K562 (cell line): Measurements from ENCODE around the gene PSORS1C2.

ENCODE experiments used
- ATF1 ChIP-seq, 2 experiments: fragments of 450-650 bp in 1 of 2; IDR thresholded peaks; 2 replicates each; pipeline ENCODE4 v1.6.1; 2016; ENCODE audit warnings: missing compliant biosample characterization in 1 of 2, missing genetic modification characterization in 1 of 2
- CTCF ChIP-seq, 3 experiments: IDR thresholded peaks in 2 of 3; conservative IDR thresholded peaks in 1 of 3; 2 replicates each; pipeline ENCODE4 v1.5.1; 2011 to 2012; ENCODE audit warnings: low read length in 3 of 3, mild to moderate bottlenecking in 3 of 3, control low read depth in 2 of 3, improper control_type of control experiment in 1 of 3, inconsistent platforms in 1 of 3, low read depth in 1 of 3, mixed read lengths in 1 of 3, moderate library complexity in 1 of 3; ENCODE audit not compliant: insufficient read depth in 2 of 3
- ELK1 ChIP-seq: sonication (generic); formaldehyde crosslinking; IDR thresholded peaks from 2 replicates; pipeline ENCODE4 v1.8.1; 2022; ENCODE audit warnings: missing genetic modification reagents
- NFYB ChIP-seq: IDR thresholded peaks from 2 replicates; pipeline ENCODE4 v1.6.1; 2011; ENCODE audit warnings: mild to moderate bottlenecking, moderate library complexity; ENCODE audit not compliant: insufficient read length; ENCODE audit errors: extremely low read depth
- RERE ChIP-seq: sonication (generic); formaldehyde crosslinking; IDR thresholded peaks from 2 replicates; pipeline ENCODE4 v1.8.0; 2023; ENCODE audit warnings: missing genetic modification reagents, mild to moderate bottlenecking, borderline replicate concordance
- SMC3 ChIP-seq: conservative IDR thresholded peaks from 2 replicates; pipeline ENCODE4 v1.6.1; 2011; ENCODE audit warnings: low read depth, low read length, improper control_type of control experiment; ENCODE audit not compliant: insufficient read depth
- U2AF2 ChIP-seq: fragments of 200-400 bp; formaldehyde crosslinking; optimal IDR thresholded peaks from 2 replicates; pipeline ENCODE3; 2017; ENCODE audit warnings: low read depth, mild to moderate bottlenecking, low read length
- YY1 ChIP-seq, 3 experiments: IDR thresholded peaks; 2 replicates each; pipeline ENCODE4 v1.6.1; 2011; ENCODE audit warnings: low read length in 2 of 3, mild to moderate bottlenecking in 2 of 3, moderate library complexity in 2 of 3, borderline replicate concordance in 1 of 3, control low read depth in 1 of 3, low read depth in 1 of 3; ENCODE audit not compliant: insufficient read depth in 3 of 3, insufficient replicate concordance in 2 of 3, control insufficient read depth in 1 of 3, insufficient read length in 1 of 3; ENCODE audit errors: extremely low read depth in 1 of 3
- ZBTB33 ChIP-seq: sonication (generic); formaldehyde crosslinking; IDR thresholded peaks from 2 replicates; pipeline ENCODE4 v1.8.1; 2023; ENCODE audit warnings: mild to moderate bottlenecking, missing genetic modification reagents
- ZKSCAN3 ChIP-seq: fragments of 250-450 bp; sonication (Bioruptor Pico); IDR thresholded peaks from 2 replicates; pipeline ENCODE4 v1.4.0; 2020
- ZNF12 ChIP-seq: sonication (generic); formaldehyde crosslinking; IDR thresholded peaks from 2 replicates; pipeline ENCODE4 v1.4.0; 2020; ENCODE audit warnings: mild to moderate bottlenecking, missing genetic modification reagents
- ZNF140 ChIP-seq: fragments of 250-450 bp; sonication (Bioruptor Pico); IDR thresholded peaks from 2 replicates; pipeline ENCODE4 v1.8.0; 2021; ENCODE audit warnings: moderate library complexity, mild to moderate bottlenecking, inconsistent platforms
- ZNF174 ChIP-seq: fragments of 250-450 bp; sonication (Bioruptor Pico); IDR thresholded peaks from 2 replicates; pipeline ENCODE4 v1.4.0; 2020; ENCODE audit warnings: mild to moderate bottlenecking
- ZNF3 ChIP-seq: fragments of 250-450 bp; sonication (Bioruptor Pico); IDR thresholded peaks from 2 replicates; pipeline ENCODE4 v1.5.0; 2021; ENCODE audit warnings: mild to moderate bottlenecking, moderate library complexity

GRCh38 chr6:31142361-31142761, 3.5 kb upstream of the PSORS1C2 start:
- TF ChIP-seq ZKSCAN3 (CRISPR knock-in tag) (no peak), ZNF140 (CRISPR knock-in tag) (no peak), NFYB (no peak), RERE (no peak), ZNF3 (CRISPR knock-in tag) (no peak), SMC3 (no peak), ATF1 (CRISPR knock-in tag; IDR thresholded peaks at IDR 0.05) (no peak), ATF1 (tag; IDR thresholded peaks at IDR 0.05) (no peak), ZNF174 (no peak), U2AF2 (no peak), CTCF (IDR thresholded peaks at IDR 0.05 in 2 of 3, conservative IDR thresholded peaks at IDR 0.05 in 1 of 3; ENCODE audit: insufficient read depth in 2 of 3, low read depth in 1 of 3, low read length in 3 of 3) (no peak), YY1 (IDR thresholded peaks at IDR 0.05; ENCODE audit: borderline replicate concordance in 1 of 3, control insufficient read depth in 1 of 3, extremely low read depth in 1 of 3, insufficient read depth in 3 of 3, insufficient read length in 1 of 3, insufficient replicate concordance in 2 of 3, low read depth in 1 of 3, low read length in 2 of 3) (no peak), ZBTB33 (no peak), ZNF12 (CRISPR knock-in tag) (no peak), ELK1 (no peak)
